GM23248 (cell line): ENCODE results near the gene KLF13. TPM values are rescaled to one million over a fixed set of nuclear protein-coding genes. Genes with fewer than 3 reads are reported as not detected.

Source experiments
- DNase-seq: peaks from one replicate; pipeline ENCODE4 v3.0.0-alpha.2; 2015
- H2AFZ ChIP-seq: fragments of 200-600 bp; sonication (generic); 2 replicates; pipeline ENCODE4 v1.6.1; 2016; ENCODE audit warnings: antibody characterized with exemption
- H3F3A ChIP-seq: fragments of 200-600 bp; sonication (generic); 2 replicates; pipeline ENCODE4 v1.6.1; 2016; ENCODE audit warnings: mild to moderate bottlenecking, antibody characterized with exemption, mixed run types; ENCODE audit not compliant: insufficient read depth
- H3K27ac ChIP-seq: fragments of 200-600 bp; sonication (generic); 2 replicates; pipeline ENCODE4 v1.5.1; 2016; ENCODE audit warnings: mild to moderate bottlenecking
- H3K27me3 ChIP-seq: fragments of 200-600 bp; sonication (generic); replicated peaks from 2 replicates; pipeline ENCODE4 v1.6.1; 2016; ENCODE audit warnings: mild to moderate bottlenecking; ENCODE audit not compliant: insufficient read depth
- H3K36me3 ChIP-seq: fragments of 200-600 bp; sonication (generic); 2 replicates; pipeline ENCODE4 v1.6.1; 2016; ENCODE audit warnings: low read depth, mild to moderate bottlenecking
- H3K4me1 ChIP-seq: fragments of 200-600 bp; sonication (generic); 2 replicates; pipeline ENCODE4 v1.6.1; 2016; ENCODE audit warnings: mild to moderate bottlenecking; ENCODE audit not compliant: insufficient read depth
- H3K4me2 ChIP-seq: fragments of 200-600 bp; sonication (generic); one replicate; pipeline ENCODE4 v1.6.1; 2016; ENCODE audit warnings: mild to moderate bottlenecking; ENCODE audit not compliant: unreplicated experiment
- H3K4me3 ChIP-seq: fragments of 200-600 bp; sonication (generic); 2 replicates; pipeline ENCODE4 v1.5.1; 2016; ENCODE audit warnings: mild to moderate bottlenecking
- H3K79me2 ChIP-seq: fragments of 200-600 bp; sonication (generic); 2 replicates; pipeline ENCODE4 v1.6.1; 2016; ENCODE audit warnings: mild to moderate bottlenecking; ENCODE audit not compliant: insufficient read depth
- H3K9ac ChIP-seq: fragments of 200-600 bp; sonication (generic); 2 replicates; pipeline ENCODE4 v1.6.1; 2016; ENCODE audit warnings: mild to moderate bottlenecking
- H3K9me2 ChIP-seq: fragments of 200-600 bp; sonication (generic); 2 replicates; pipeline ENCODE4 v1.6.1; 2016; ENCODE audit warnings: mixed run types, mild to moderate bottlenecking, moderate library complexity; ENCODE audit not compliant: insufficient read depth
- H3K9me3 ChIP-seq: fragments of 200-600 bp; sonication (generic); one replicate; pipeline ENCODE4 v1.6.1; 2017; ENCODE audit warnings: low read depth
- H4K20me1 ChIP-seq: fragments of 200-600 bp; sonication (generic); 2 replicates; pipeline ENCODE4 v1.6.0; 2016; ENCODE audit not compliant: insufficient read depth
- EZH2 ChIP-seq: fragments of 200-600 bp; sonication (generic); IDR thresholded peaks from 2 replicates; pipeline ENCODE4 v1.6.1; 2018; ENCODE audit warnings: antibody characterized with exemption, mild to moderate bottlenecking; ENCODE audit not compliant: insufficient read depth, poor library complexity, severe bottlenecking
- EZH2phosphoT487 ChIP-seq: fragments of 200-600 bp; sonication (generic); IDR thresholded peaks from 2 replicates; pipeline ENCODE4 v1.6.1; 2018; ENCODE audit warnings: antibody characterized with exemption, moderate library complexity, mild to moderate bottlenecking, low read depth; ENCODE audit not compliant: insufficient read depth
- WGBS, 2 experiments: methylation state at CpG; one replicate each; pipeline ENCODE4 v1.1.6; 2015 to 2017; ENCODE audit warnings: low lambda C conversion rate in 2 of 2, low coverage in 1 of 2; ENCODE audit errors: missing lambda C conversion rate in 2 of 2; 5-methylcytosine and 5-hydroxymethylcytosine counted together
- in situ Hi-C: fragments of 300-500 bp; cut with MboI; formaldehyde crosslinking; loops from 2 replicates; pipeline ENCODE4 v1.15.0; 2020
- polyA plus RNA-seq: library from polyadenylated mRNA; unstranded; fragments of >200 nt; fragmentation: Nextera tagmentation; extraction: Ambion mirVana; gene quantifications from 2 replicates; pipeline ENCODE4 v1.2.1, GENCODE V29; 2016
- total RNA-seq: library from RNA; depleted of rRNA; stranded (reverse); fragments of >200 nt; shearing (Covaris generic); gene quantifications from 2 replicates; pipeline ENCODE4 v1.2.3, GENCODE V29; 2014

Gene KLF13
- total and polyA plus RNA-seq, 2 experiments from 2014 or later, result 8.0 to 38.9 TPM

DNA sequence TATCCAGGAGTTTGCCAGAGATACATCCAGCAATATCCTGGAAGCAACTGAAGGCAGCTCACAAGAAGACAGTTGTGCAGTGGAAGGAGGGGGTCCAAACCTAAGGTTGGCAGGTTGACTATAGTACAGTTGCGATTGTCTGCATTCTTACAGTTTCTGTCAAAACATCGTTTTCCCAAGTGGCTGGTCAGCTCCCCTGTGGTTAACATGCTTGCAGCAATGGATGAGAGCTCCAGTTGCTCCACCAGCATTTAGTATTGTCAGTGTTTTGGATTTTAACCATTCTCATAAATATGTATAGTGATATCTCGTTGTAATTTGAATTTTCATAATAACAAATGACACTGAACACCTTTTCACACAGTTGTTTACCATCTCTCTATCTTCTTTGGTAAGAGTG is 31.5 kb downstream of the KLF13 start:
- in situ Hi-C loops, result no loop called here
- no peaks in the 10 kb centered on the region for H3K9me3 ChIP-seq
- no peak overlapping the region for H2AFZ ChIP-seq
- H3K4me1 ChIP-seq, result peaks cover 25% of the 10 kb centered on the region
- no peaks in the 10 kb centered on the region for H3K36me3 ChIP-seq
- no peaks in the 10 kb centered on the region for H3K9me2 ChIP-seq
- no peak overlapping the region for H3K9ac ChIP-seq
- H3K4me2 ChIP-seq, result no peak overlapping the region
- DNase-seq, result no peak
- no peak overlapping the region for H3K4me3 ChIP-seq
- TF ChIP-seq EZH2phosphoT487 (no peak), EZH2 (no peak)
- H3K79me2 ChIP-seq, result peaks cover 100% of the 10 kb centered on the region
- H4K20me1 ChIP-seq, result no peaks in the 10 kb centered on the region
- WGBS, 2 experiments, result 71 to 74% methylated on average over 3 of the region's 3 CpGs
- H3F3A ChIP-seq, result no peaks in the 10 kb centered on the region
- no peak overlapping the region for H3K27ac ChIP-seq
- H3K27me3 ChIP-seq, result no peaks in the 10 kb centered on the region

GRCh38 chr15:31358957-31359701 is 32.5 kb downstream of the KLF13 start:
- H3K9me3 ChIP-seq, result no peaks in the 10 kb centered on the region
- TF ChIP-seq EZH2, result no peak
- no peak for TF ChIP-seq EZH2phosphoT487
- H3K9ac ChIP-seq, result no peak overlapping the region
- H3K27ac ChIP-seq, result no peak overlapping the region
- peaks cover 100% of the 10 kb centered on the region for H3K79me2 ChIP-seq
- in situ Hi-C loops, result no loop called here
- no peaks in the 10 kb centered on the region for H3F3A ChIP-seq
- H3K4me1 ChIP-seq, result peaks cover 15% of the 10 kb centered on the region
- H3K36me3 ChIP-seq, result no peaks in the 10 kb centered on the region
- no peak for DNase-seq
- no peaks in the 10 kb centered on the region for H4K20me1 ChIP-seq
- no peak overlapping the region for H2AFZ ChIP-seq
- WGBS, 2 experiments, result 86 to 87% methylated on average over 8 of the region's 8 CpGs
- no peak overlapping the region for H3K4me2 ChIP-seq
- H3K4me3 ChIP-seq, result no peak overlapping the region
- H3K9me2 ChIP-seq, result no peaks in the 10 kb centered on the region
- H3K27me3 ChIP-seq, result no peaks in the 10 kb centered on the region

DNA sequence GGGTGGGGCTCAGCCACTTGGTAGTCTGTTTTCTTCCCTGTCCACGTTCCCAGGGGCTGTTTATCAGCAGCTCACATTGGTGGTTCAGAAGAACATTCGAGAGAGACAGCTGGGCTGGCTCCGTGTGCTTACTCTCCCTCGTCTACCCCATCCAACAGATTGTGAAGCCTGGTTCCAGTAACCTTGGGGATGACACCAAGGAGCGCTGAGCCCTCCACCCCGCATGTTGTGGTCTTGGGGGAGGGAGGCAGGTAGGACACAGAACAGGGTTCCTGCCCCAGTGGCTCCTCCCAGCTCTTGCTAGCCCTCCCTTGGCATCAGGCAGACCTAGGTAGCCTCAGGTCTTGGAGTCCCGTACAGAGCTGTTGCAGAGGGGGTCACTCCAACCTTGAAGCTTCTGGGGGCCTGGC is 33.1 kb downstream of the KLF13 start:
- 58 to 62% methylated on average over 7 of the region's 7 CpGs for WGBS, 2 experiments
- no peaks in the 10 kb centered on the region for H4K20me1 ChIP-seq
- H3K79me2 ChIP-seq, result peaks cover 100% of the 10 kb centered on the region

DNA sequence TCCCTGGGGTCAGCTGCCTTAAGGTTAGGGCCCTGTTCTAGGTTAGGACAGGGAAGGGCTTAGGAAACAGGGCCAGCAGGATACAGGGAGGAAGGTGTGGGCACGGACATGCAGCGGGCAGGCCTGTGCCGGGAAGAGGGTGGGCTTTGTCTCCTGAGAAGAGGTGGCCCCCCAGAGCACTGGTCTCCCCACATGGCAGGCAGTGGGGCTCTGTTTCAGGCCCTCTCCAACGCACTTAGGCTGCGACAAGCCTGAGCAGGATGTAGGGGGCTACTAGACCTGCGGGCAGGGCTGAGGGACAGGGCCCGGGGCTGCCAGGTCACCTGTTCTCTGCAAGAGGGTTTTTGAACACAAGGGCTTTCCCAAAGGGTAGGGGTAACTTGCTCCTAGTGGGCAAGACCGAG is 33.5 kb downstream of the KLF13 start:
- no peak overlapping the region for H3K4me2 ChIP-seq
- H3K9ac ChIP-seq, result no peak overlapping the region
- no peak for DNase-seq
- H3K27me3 ChIP-seq, result no peaks in the 10 kb centered on the region
- H3K4me3 ChIP-seq, result no peak overlapping the region
- H3K36me3 ChIP-seq, result no peaks in the 10 kb centered on the region
- WGBS, 2 experiments, result 92 to 95% methylated on average over 8 of the region's 8 CpGs
- 0 out of 2 replicates have a peak, but pooled peaks cover 11% of the 10 kb centered on the region for H3K4me1 ChIP-seq
- no peaks in the 10 kb centered on the region for H3K9me3 ChIP-seq
- H3K9me2 ChIP-seq, result no peaks in the 10 kb centered on the region
- no peak overlapping the region for H3K27ac ChIP-seq
- no peaks in the 10 kb centered on the region for H3F3A ChIP-seq
- TF ChIP-seq EZH2 (no peak), EZH2phosphoT487 (no peak)
- H2AFZ ChIP-seq, result no peak overlapping the region
- peaks cover 100% of the 10 kb centered on the region for H3K79me2 ChIP-seq
- no peaks in the 10 kb centered on the region for H4K20me1 ChIP-seq
- in situ Hi-C loops, result no loop called here

More for the DNA sequence above, 33.1 kb downstream of the KLF13 start:
- in situ Hi-C loops, result no loop called here
- no peaks in the 10 kb centered on the region for H3K27me3 ChIP-seq
- no peak overlapping the region for H3K4me2 ChIP-seq
- no peak overlapping the region for H3K27ac ChIP-seq
- H2AFZ ChIP-seq, result no peak overlapping the region
- no peak overlapping the region for H3K9ac ChIP-seq
- TF ChIP-seq EZH2 (no peak), EZH2phosphoT487 (no peak)
- H3F3A ChIP-seq, result no peaks in the 10 kb centered on the region
- no peaks in the 10 kb centered on the region for H3K9me3 ChIP-seq
- 0 out of 2 replicates have a peak, but pooled peaks cover 11% of the 10 kb centered on the region for H3K4me1 ChIP-seq
- H3K9me2 ChIP-seq, result no peaks in the 10 kb centered on the region
- no peak overlapping the region for H3K4me3 ChIP-seq
- DNase-seq, result no peak
- no peaks in the 10 kb centered on the region for H3K36me3 ChIP-seq
